ENCODE data around the gene ATP13A2. TPM values are rescaled to one million over a fixed set of nuclear protein-coding genes. Genes with fewer than 3 reads are reported as not detected.

Gene ATP13A2
- total RNA-seq, 1 experiment from 2014 or later: 61.3 TPM

- H3K4me3 Mint-ChIP-seq (ENCODE audit: unreplicated experiment): no peak overlapping the region
- no peaks in the 10 kb centered on the region for H3K4me1 Mint-ChIP-seq (ENCODE audit: insufficient read depth, unreplicated experiment)
- TF ChIP-seq, protein P1, sequence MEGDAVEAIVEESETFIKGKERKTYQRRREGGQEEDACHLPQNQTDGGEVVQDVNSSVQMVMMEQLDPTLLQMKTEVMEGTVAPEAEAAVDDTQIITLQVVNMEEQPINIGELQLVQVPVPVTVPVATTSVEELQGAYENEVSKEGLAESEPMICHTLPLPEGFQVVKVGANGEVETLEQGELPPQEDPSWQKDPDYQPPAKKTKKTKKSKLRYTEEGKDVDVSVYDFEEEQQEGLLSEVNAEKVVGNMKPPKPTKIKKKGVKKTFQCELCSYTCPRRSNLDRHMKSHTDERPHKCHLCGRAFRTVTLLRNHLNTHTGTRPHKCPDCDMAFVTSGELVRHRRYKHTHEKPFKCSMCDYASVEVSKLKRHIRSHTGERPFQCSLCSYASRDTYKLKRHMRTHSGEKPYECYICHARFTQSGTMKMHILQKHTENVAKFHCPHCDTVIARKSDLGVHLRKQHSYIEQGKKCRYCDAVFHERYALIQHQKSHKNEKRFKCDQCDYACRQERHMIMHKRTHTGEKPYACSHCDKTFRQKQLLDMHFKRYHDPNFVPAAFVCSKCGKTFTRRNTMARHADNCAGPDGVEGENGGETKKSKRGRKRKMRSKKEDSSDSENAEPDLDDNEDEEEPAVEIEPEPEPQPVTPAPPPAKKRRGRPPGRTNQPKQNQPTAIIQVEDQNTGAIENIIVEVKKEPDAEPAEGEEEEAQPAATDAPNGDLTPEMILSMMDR (IDR thresholded peaks at IDR 0.05; ENCODE audit: unreplicated experiment): no peak
- no peaks in the 10 kb centered on the region for H3K9me3 Mint-ChIP-seq (ENCODE audit: unreplicated experiment)
- H3K27ac Mint-ChIP-seq (ENCODE audit: low read depth, unreplicated experiment): no peak overlapping the region
- intact Hi-C loops (cut with micrococcal nuclease): no loop called here
- BruUV-seq (replicated peaks): no TSS peak
- peaks cover 9% of the 10 kb centered on the region for H3K36me3 Mint-ChIP-seq (ENCODE audit: insufficient read depth, unreplicated experiment)
- CTCF ChIA-PET: no interaction called here
- H3K27me3 Mint-ChIP-seq (ENCODE audit: insufficient read depth, unreplicated experiment): no peaks in the 10 kb centered on the region
- POLR2A ChIA-PET: interaction anchor here (0.7 to 0.9 kb wide), 2 partner anchors 11 to 40 kb away, joined by 3 read pairs; no protein-coding TSS in a partner anchor
- no peak for DNase-seq (ENCODE audit: unreplicated experiment)
Observed at GRCh38 chr1:16992675-16993074, 19.1 kb downstream of the ATP13A2 start.

DNA sequence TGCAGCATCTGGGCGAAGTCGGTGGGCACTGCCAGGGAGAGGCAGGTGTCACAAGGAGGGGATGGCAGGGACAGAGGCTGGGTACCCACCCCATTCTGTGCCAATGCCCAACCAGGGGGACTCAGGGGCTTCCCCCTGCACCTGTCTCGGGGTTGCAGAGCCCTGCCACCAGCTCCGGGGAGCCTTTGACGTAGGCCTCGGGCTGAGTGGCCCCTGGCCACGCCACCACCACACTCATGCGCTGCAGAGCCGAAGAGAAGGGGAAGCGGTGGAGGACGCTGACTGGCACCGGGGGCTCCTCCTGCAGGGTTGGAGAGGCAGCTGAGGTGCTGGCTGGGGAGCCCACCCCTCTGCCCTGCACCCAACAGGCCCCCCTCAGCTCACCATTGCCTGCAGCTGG lies 19.6 kb downstream of the ATP13A2 start:
- H3K9me3 Mint-ChIP-seq (ENCODE audit: unreplicated experiment): no peaks in the 10 kb centered on the region
- H3K27me3 Mint-ChIP-seq (ENCODE audit: insufficient read depth, unreplicated experiment): no peaks in the 10 kb centered on the region
- POLR2A ChIA-PET: no interaction called here
- TF ChIP-seq, protein P1 (IDR thresholded peaks at IDR 0.05; ENCODE audit: unreplicated experiment): no peak
- peaks cover 5% of the 10 kb centered on the region for H3K36me3 Mint-ChIP-seq (ENCODE audit: insufficient read depth, unreplicated experiment)
- H3K4me3 Mint-ChIP-seq (ENCODE audit: unreplicated experiment): no peak overlapping the region
- H3K4me1 Mint-ChIP-seq (ENCODE audit: insufficient read depth, unreplicated experiment): no peaks in the 10 kb centered on the region
- intact Hi-C loops (cut with micrococcal nuclease): no loop called here
- no TSS peak for BruUV-seq (replicated peaks)
- no peak for DNase-seq (ENCODE audit: unreplicated experiment)
- CTCF ChIA-PET: interaction anchor here (0.9 kb wide), 1 partner anchor 27 kb away, joined by 3 read pairs; no protein-coding TSS in a partner anchor
- no peak overlapping the region for H3K27ac Mint-ChIP-seq (ENCODE audit: low read depth, unreplicated experiment)

DNA sequence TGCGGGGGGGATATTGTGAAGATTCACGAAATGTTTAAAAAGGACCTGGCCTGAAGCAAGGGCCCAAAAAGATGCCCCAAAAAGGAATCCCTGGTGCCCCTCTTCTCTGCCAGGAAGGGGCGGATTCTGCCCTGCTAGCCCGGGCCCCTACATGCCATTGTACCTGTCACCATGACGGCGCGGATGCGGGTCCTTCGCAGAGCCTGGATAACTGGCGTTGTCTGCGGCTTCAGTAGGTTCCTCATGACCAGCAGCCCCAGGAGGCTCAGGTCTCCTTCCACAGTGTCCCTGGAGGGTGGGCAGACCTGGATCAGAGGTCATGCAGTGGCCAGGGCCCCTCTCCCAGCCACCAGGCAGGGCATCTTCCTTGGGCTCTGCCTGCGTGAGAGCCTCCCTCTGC lies 20.2 kb downstream of the ATP13A2 start:
- ChIA-PET POLR2A (no interaction called here), CTCF (interaction anchor here (0.9 kb wide), 1 partner anchor 26 kb away, joined by 3 read pairs; no protein-coding TSS in a partner anchor)
- Mint-ChIP-seq H3K4me1 (ENCODE audit: insufficient read depth, unreplicated experiment) (no peaks in the 10 kb centered on the region), H3K36me3 (ENCODE audit: insufficient read depth, unreplicated experiment) (peaks cover 4% of the 10 kb centered on the region), H3K27me3 (ENCODE audit: insufficient read depth, unreplicated experiment) (no peaks in the 10 kb centered on the region), H3K9me3 (ENCODE audit: unreplicated experiment) (no peaks in the 10 kb centered on the region), H3K27ac (ENCODE audit: low read depth, unreplicated experiment) (no peak overlapping the region), H3K4me3 (ENCODE audit: unreplicated experiment) (no peak overlapping the region)
- intact Hi-C loops (cut with micrococcal nuclease): no loop called here
- no TSS peak for BruUV-seq (replicated peaks)
- no peak for DNase-seq (ENCODE audit: unreplicated experiment)
- TF ChIP-seq, protein P1 (IDR thresholded peaks at IDR 0.05; ENCODE audit: unreplicated experiment): no peak

DNA sequence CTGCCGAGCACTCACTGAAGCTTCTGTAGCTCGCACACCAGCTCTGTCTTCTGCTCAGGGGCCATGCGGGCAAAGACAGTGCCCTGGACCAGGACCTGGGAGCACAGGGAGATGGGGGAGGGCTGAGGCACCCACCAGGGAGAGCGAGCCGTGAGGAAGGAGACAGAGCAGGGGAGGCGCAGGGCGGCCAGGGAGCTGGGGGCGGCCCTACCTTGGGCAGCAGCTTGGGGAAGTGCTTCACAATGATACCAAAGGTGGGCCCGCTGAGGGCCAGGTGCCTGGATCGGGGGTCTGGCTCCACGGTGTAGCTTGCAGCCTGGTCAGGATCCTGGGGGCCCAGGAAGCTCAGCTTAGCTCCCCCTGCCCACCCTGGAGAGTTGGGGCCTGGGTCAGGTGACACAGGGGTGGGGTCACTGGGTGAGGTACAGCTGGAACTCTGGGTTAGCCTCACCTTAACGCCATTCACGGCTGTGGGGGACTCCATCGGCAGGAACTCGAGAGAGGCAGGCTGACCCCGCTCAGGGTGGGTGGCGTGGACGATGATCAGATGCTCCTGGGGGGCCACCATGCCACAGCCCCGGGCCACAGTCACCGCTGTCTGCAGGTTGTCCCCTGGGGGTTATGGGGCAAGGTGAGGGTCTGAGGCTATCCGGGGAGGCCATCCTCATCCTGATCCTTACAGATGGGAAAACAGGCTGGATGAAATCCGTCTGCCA lies 21.9 kb downstream of the ATP13A2 start:
- H3K4me1 Mint-ChIP-seq (ENCODE audit: insufficient read depth, unreplicated experiment): peaks cover under 1% of the 10 kb centered on the region
- TF ChIP-seq, protein P1 (IDR thresholded peaks at IDR 0.05; ENCODE audit: unreplicated experiment): no peak
- no TSS peak for BruUV-seq (replicated peaks)
- H3K27ac Mint-ChIP-seq (ENCODE audit: low read depth, unreplicated experiment): no peak overlapping the region
- no peaks in the 10 kb centered on the region for H3K9me3 Mint-ChIP-seq (ENCODE audit: unreplicated experiment)
- ChIA-PET CTCF (no interaction called here), POLR2A (interaction anchor here (0.6 to 1.1 kb wide), 2 partner anchors 12 to 390 kb away, joined by 3 to 5 read pairs; no protein-coding TSS in a partner anchor)
- no peaks in the 10 kb centered on the region for H3K27me3 Mint-ChIP-seq (ENCODE audit: insufficient read depth, unreplicated experiment)
- intact Hi-C loops (cut with micrococcal nuclease): no loop called here
- DNase-seq (ENCODE audit: unreplicated experiment): no peak
- peaks cover 8% of the 10 kb centered on the region for H3K36me3 Mint-ChIP-seq (ENCODE audit: insufficient read depth, unreplicated experiment)
- H3K4me3 Mint-ChIP-seq (ENCODE audit: unreplicated experiment): no peak overlapping the region

Data from MCF 10A (cell line).